ENCODE results near the gene TNNT1.
"Not testable (repeated sequence)": the region's sequence is repeated elsewhere in the genome, so short reads cannot be mapped to it uniquely, and the experiment has no call there.

Gene TNNT1

DNA sequence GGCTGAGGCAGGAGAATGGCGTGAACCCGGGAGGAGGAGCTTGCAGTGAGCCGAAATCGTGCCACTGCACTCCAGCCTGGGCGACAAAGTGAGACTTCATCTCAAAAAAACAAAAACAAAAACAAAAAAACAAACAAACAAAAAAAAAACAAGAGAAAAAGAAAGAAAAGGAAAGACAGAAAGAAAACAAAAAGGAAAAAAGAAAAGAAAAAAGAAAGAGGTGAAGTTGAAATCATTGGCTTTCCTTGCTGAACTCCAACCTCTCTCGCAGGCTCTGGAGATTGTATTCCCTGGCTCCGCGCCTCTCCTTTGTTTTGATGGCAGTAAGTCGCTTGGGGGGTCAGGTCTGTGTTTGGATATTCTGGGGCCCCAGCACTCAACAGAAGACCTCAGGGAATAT, 23.3 kb upstream of the TNNT1 start:
- in situ Hi-C loops (cut with HindIII; ENCODE audit: low sequenced_read_pairs), result loop anchor here (10.0 kb wide), 2 partner anchors 122 to 452 kb away; partner anchors contain the start of gene ZNF784

DNA sequence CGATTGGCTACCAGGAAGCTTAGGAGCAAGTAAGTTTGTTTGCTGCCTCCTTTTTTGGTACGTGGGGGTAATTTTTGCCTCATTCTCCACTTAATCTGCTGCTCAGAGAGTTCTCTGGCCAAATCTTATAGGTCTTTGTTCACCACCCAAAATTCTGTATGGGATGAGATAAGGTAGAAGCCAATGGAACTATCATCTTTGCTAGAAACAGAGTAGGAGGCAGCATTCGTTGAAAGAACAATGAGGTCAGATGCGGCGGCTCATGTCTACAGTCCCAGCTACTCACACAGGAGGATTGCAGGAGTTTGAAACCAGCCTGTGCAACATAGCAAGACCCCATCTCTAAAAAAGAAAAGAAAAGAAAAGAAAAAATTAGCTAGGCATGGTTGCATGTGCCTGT, 22.4 kb upstream of the TNNT1 start:
- in situ Hi-C loops (cut with HindIII; ENCODE audit: low sequenced_read_pairs), result loop anchor here (10.0 kb wide), 2 partner anchors 123 to 453 kb away; partner anchors contain the start of gene ZNF784

DNA sequence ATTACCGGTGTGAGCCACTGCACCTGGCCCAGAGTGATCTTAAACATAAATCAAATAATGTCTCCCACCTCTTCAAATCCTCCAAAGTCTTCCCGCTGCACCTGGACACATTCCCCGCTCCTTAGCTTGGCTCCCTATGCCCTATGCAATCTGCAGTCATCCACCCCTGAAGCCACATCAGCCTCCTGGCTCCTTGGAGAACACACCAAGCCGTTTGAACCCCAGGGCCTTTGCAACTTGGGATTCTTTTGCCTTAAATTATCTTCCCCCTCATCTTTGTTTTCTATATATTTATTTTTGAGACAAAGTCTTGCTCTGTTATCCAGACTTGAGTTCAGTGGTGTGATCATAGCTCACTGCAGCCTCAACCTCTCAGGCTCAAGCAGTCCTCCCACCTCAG, 20.1 kb upstream of the TNNT1 start:
- in situ Hi-C loops (cut with HindIII; ENCODE audit: low sequenced_read_pairs), result no loop called here

DNA sequence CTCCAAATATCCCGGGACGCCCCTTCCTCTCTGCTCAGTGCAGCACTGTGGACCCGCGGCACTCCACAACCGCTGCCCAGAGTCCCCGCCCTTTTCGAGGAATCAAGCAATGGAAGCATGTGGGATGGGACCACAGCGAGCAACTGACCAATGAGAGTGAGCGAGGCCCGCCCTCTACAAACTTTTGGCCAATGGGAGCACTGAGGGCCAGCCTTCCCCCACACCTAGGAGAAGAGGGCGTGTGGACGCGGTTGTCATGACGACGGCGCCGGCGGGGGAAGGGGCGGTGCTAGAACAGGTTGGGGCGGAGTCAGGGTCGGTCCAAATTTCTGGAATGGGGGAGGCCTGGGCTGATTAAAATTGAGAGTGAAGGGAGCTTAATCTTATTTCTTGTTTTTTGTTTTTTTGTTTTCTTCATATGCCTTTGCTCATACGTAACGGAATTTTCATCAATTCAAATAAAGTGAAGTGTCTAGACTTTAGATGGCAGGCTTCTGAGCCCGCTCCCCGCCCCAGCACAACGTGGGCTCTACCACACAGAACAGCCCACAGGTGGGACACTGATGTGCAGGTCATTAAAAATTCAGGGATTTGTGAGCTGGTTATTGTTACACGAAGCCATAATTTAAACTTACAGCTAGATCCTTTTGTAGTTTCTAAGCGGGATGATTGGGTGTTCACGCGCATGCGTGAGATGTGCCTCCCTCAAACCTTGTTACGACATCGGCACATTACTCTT, 17.7 kb upstream of the TNNT1 start, which contains the start of gene DNAAF3:
Gene DNAAF3, minus strand, starts transcription at position 84 of the 739 bp plus-strand sequence. CDS start 200 bp downstream, outside the sequence.
- in situ Hi-C loops (cut with HindIII; ENCODE audit: low sequenced_read_pairs), result no loop called here

DNA sequence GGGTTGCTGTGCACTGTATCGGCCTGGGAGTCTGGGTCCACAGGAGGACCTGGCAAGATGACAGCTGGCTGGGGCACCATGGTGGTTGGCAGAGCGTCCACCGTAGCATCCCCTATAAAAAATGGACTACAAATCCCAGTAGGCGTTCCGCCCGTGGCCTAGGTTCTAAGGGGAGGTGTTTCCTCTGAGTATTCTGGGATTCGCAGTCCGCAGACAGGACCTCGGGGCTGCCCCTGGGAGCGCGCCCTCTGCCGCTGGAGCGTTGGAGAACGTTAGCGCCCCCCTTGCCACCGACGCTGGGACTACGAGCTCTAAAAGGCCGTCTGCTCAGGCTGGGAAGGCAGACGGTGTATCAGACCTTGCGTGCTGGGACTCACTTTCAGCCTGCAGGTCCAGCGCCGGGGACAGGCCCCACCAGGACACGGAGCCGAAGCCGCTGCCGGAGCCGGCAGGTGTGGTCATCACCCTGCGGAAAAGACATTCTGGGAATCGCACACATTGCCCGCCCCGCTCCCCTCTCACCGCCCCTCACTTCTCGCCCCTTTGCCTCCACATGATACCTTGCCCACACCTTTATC, 17.0 kb upstream of the TNNT1 start:
- in situ Hi-C loops (cut with HindIII; ENCODE audit: low sequenced_read_pairs), result no loop called here

DNA sequence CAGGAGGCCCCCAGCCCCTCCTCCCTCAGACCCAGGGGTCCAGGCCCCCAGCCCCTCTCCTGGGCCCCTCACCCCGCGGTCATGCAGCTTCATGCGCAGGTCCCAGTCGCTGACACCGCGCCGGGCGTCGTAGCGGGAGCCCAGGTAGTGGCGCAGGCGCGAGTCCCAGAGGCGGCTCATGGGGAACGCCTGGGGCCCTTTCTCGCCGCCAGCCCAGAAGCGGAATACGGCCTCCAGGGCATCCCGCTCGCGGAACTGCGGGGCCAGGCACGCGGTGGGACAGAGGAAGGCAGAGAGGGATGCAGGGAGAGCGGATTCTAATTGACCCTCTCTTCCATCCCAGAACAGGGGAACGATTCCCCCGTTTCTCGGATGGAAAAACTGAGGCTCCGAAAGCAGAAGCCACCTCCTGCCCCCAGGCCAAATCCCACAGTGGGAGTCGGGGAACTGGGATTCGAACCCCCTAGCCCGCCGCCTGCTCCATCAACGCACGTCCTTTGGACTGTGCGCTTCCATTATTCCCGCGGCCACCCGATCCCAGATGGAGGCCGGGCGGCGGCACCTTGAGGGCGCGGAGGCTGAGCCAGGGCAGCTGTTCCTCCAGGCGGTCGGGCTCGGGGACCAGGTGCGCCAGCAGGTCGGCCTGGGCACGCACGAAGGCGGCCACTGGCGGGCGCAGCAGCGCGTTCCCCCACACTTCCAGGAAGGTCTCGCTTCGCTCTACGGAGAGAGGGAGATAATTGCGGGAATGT, 12.7 kb upstream of the TNNT1 start:
- in situ Hi-C loops (cut with HindIII; ENCODE audit: low sequenced_read_pairs), result no loop called here

DNA sequence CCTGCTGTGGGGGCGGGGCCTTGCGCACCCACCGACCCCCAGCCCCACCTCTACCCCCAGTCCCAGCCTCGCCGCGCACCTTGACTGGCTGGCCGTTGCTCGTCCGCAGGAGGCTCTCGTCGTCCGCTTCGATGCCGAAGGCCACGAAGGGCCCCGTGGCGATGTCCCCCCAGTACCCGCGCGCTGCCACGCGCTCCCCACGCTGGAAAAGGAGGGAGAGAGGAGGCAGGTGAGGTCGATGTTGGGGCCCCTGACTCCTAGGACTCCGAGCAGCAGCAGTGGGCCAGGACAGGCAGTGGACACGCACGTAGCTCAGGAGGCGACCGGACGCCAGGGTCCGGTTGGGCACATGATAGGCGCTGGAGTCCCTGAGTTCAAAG, 12.0 kb upstream of the TNNT1 start:
- in situ Hi-C loops (cut with HindIII; ENCODE audit: low sequenced_read_pairs), result no loop called here

DNA sequence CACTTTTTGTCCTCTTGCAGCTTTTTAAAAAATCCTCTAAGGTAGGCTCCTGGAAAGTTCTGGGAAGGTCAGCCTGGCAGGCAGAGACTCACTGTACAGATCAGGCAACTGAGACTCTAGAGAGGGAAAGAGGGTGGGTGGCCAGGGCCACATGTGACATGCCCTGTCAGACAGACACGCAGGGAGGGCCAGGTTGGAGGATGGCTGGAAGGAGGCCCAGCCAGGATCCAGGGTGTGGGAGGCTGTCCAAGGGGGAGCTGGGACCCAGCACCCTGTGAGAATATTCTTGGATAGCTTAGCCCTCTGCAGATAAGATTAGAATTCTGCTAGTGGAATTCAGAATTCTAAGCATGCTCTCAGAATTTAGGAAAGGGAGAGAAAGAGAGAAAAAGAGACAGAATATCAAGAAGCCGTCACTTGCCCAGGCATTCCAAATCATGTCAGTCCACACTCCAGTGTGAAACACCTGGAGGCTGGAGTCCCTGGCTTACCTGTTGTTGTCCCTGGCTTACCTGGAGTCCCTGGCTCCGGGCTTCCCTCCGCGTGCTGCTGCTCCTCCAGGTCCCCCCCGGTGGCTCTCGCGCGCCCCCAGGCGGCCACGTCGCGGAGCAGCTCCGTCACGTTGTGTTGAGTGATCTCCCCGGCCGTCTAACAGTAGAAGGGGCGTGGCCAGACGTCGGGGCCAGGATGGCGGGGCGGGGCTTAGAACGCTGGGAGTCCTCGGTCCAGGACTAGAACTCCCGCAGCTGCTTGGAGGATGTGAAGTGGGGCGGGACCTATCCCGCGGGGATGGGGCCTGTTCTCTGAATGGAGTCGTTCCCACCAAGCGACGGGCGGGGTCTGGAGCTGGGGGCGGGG, 11.4 kb upstream of the TNNT1 start:
- in situ Hi-C loops (cut with HindIII; ENCODE audit: low sequenced_read_pairs), result no loop called here

DNA sequence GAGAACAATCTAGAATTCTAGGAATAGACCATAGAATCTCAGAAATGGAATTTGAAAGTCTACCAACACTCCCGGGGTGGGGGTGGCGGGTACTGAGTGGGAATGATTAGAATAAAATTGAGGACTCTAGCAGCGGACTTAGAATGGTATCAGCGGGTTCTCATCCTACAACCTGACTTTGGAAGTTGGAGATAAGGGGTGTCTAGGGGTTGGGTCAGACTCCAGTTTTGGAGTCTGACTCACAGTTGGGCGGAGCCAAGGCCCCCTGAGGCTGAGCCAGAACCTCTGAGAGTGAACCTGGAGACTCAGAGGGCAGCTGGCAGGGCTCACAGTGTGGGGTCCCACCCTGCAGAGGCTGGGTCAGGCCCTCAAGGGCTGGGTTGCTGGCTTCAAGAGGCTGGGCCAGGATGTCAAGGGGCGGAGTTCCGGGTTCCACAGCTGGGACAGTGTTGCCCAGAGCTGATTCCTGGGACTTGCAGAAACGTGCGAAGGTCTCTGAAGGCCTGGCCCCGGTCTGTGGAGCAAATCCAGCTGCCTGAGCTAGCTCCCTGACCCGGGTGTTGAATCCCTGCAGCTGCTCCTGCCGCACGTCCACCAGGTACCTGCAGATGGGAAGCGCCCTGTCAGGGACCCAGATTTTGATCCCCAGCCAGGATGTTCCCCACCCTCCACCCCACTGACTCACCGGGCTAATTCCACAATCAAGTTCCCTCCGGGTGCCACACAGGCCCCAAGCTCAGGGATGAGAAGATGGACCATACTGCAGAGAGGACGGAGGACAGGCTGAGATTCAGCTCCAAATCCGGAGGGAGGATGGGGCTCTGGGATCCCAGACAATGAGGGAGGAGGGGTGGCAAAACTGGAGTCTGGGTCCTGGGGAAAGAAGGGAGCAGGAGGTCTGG, 10.1 kb upstream of the TNNT1 start:
- in situ Hi-C loops (cut with HindIII; ENCODE audit: low sequenced_read_pairs), result no loop called here

DNA sequence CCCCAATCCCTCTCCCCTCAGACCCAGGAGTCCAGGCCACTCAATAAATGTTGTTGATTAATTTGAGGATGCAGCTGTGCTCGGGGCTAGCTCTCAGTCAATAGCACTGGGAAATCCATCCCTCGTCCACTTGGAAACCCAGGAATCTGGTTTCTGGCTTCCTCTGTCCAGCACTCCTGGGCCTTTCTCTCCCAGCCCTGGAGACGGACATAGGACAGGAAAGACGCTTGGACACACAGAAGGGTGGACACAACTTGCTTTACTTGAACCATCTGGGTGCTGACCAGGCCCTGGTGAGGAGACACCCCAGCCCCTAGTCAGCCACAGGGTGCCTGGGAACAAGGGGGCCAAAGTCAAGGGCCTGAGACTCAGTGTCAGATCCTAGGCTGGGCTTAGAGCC, 9.4 kb upstream of the TNNT1 start:
- in situ Hi-C loops (cut with HindIII; ENCODE audit: low sequenced_read_pairs), result no loop called here

DNA sequence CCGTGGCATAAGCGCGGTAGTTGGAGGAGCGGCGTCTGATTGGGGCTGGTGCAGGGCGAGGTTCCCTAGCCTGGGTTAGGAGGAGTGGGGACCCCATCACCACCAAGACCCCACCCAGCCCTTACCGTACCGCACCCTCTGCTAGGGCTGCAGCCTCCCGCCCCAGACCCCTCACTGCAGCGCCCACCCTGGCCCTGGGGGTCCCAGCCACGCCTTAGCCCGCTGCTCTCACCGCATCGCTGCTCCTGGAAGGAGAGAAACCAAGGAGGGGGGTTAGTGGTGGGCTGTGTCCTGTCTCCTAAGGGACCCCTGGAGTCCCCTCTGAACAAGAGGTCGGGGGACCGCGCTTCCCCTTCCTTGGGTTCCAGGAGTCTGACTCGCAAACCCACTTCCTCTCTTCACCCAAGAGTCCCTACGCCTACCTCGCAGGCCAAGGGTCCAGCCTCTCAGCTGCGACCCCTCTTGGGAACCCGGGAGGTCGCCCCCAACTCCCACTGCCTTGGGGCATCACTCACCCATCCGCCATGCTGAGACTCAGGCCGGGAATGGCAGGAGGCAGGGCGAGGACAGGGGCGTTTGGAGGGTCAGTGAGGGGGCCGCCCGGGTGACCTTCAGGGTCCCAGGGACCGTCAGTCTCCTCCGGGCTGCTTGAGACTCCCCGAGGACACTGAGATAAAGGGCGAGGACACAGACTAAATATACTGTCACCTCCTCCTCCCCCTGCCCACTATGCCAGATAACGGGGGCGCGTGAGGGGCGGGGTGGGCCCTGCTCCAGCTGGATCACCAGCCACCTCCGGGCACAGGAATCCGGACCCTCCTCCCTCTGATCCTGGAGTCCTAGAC, 8.3 kb upstream of the TNNT1 start, which contains the start of gene TNNI3:
Gene TNNI3, minus strand, starts transcription at position 669 of the 845 bp plus-strand sequence. Its CDS starts 143 bp downstream, at position 526.
- in situ Hi-C loops (cut with HindIII; ENCODE audit: low sequenced_read_pairs), result no loop called here

DNA sequence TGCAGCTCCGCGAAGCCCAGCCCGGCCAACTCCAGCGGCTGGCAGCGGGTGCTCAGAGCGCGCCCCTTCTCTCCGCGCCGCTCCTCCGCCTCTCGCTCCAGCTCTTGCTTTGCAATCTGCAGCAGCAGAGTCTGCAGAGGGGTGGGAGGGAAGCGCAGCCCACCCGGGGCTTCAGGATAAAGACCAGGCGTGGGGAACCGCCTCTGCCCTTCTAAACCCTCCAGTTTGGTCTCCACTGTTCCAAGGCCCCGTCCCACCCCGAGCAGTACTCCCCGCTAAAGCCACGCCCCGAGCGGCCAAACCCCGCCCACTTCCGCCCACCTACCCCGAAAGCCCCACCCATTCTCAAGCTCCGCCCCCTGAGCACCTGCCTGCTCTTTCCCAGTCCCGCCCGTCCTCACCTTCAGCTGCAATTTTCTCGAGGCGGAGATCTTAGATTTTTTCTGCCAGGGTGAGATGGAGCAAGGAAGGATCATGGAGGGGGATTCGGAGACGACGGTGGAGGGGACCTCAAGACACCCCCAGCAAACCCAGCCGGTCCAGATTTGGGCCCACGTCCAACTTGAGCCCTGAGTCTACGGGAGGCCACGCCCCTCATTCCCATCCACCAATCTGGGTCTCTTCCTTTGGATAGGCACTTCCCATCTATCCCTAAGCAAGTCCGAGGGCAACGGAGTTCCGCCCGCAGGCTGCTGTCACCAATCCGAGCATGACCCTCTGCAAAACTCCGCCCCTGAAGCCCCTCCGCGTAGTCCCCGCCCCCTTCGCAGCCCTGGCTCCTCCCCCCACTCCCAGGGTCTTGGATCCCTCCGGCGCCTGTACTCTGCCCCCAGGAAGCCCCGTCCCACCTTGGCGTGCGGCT, 7.4 kb upstream of the TNNT1 start:
- in situ Hi-C loops (cut with HindIII; ENCODE audit: low sequenced_read_pairs), result no loop called here

DNA sequence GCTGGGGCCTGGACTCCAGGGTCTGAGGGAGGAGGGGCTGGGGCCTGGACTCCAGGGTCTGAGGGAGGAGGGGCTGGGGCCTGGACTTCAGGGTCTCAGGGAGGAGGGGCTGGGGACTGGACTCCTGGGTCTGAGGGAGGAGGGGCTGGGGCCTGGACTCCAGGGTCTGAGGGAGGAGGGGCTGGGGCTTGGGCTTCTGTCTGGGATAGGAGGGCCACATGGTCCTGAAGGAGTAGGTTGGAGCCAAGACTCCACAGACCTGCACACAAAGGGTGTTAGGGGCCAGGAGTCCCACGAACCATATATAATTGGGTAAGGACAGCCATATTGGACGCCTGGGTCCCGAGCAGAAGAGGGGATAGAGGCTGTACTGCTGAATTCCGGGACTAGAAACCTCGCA, 6.8 kb upstream of the TNNT1 start:
- in situ Hi-C loops (cut with HindIII; ENCODE audit: low sequenced_read_pairs), result not testable (repeated sequence)

DNA sequence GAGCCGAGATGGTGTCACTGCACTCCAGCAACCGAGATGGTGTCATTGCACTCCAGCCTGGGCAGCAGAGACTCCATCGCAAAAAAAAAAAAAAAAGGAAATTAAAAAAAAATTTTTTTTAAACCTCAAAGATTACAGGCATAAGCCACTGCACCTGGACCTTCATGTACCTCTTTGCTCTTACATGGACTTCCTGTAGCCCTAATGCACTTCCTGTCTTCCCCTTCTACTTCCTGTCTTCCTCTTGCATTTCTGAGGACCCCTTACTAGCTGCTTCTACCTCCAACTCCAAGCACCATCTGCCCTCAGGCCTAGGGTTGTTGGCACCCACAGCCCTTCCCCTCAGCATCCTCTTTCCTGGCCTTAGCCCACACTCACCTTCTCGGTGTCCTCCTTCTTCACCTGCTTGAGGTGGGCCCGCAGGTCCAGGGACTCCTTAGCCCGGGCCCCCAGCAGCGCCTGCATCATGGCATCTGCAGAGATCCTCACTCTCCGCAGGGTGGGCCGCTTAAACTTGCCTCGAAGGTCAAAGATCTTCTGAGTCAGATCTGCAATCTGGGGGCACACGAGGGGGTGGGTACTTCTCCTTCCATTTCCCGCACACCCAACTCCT, 4.8 kb upstream of the TNNT1 start:
- in situ Hi-C loops (cut with HindIII; ENCODE audit: low sequenced_read_pairs), result no loop called here

DNA sequence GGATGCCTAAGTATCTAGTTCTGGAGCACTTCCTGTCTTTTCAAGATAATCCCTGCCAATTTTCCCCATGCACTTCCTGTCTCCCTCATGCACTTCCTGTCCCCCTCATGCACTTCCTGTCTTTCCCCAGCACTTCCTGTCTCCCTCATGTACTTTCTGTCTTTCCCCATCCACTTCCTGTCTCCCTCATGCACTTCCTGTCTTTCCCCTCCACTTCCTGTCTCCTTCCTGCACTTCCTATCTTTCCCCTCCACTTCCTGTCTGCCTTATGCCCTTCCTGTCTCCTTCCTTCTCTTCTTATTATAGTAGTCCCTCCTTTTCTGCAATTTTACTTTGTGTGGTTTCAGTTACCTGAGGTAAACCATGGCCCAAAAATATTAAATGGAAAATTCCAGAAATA, 3.0 kb upstream of the TNNT1 start:
- in situ Hi-C loops (cut with HindIII; ENCODE audit: low sequenced_read_pairs), result no loop called here

DNA sequence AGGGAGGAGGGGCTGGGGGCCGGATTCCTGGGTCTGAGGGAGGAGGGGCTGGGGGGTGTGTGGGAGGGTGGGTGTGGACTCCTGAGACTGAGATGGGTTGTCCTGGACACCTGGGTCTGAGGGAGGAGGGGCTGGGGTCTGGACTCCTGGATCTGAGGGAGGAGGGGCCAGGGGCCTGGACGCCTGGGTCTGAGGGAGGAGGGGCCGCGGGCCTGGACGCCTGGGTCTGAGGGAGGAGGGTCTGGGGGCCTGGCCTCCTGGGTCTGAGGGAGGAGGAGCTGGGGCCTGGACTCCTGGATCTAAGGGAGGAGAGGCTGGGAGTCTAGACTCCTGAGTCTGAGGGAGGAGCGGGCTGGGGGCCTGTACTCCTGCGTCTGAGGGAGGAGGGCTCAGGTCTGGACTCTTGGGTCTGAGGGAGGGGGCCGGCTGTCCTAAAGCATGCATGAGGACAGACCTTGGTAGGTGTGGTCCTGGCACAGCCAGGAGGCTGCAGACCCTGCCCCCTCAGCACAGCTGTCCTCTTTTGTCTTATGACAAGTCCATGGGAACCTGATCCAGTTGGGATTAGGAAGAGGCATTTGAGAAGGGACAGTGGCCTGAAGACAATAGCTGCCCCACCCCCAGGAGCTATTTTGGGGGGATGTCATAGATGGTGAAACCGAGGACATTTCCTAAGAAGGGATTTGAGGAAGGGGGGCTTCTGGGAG, 1.3 kb downstream of the TNNT1 start:
- in situ Hi-C loops (cut with HindIII; ENCODE audit: low sequenced_read_pairs), result no loop called here

DNA sequence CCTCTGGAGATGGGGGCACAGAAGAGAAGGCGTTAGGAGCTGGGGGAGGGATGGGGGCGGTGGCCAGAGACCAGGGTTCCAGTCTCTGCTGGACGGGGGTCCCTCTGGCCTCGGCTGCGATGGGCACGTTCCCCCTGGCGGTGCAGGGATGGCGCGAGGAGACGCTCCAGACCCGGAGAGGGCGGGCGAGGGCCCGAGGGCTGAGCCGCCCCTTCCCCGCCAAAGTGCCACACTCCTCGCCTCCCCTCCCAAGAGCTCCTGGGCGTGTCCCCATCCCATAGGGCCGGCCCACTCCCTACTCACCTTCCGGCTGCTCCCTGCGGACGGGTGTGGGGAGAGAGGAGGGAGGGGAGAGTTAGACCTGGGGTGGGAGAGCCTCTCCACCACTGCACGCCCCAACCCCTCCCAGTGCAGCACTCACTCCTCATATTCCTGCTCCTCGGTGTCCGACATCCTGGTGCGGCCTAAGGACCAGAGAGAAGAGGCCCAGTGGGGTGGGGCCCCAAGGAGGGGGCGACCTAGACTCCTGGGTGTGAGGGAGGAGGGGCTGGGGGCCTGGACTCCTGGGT, 2.2 kb downstream of the TNNT1 start:
- in situ Hi-C loops (cut with HindIII; ENCODE audit: low sequenced_read_pairs), result no loop called here
